Muscle of leg (tissue), 11 donors: ENCODE data around the gene KRTAP9-4. TPM values are rescaled to one million over a fixed set of nuclear protein-coding genes. Genes with fewer than 3 reads are reported as not detected.
"Not testable (repeated sequence)": the region's sequence is repeated elsewhere in the genome, so short reads cannot be mapped to it uniquely, and the experiment has no call there.

Experiments used
- DNase-seq: peaks from one replicate; pipeline ENCODE4 v3.0.0; 2013
- H3K27ac ChIP-seq: one replicate; pipeline ENCODE4 v1.5.1; 2013; ENCODE audit warnings: mild to moderate bottlenecking, low read length, control low read depth
- H3K27me3 ChIP-seq: one replicate; pipeline ENCODE4 v1.6.1; 2013; ENCODE audit warnings: low read length; ENCODE audit not compliant: control insufficient read depth, insufficient read depth
- H3K36me3 ChIP-seq: one replicate; pipeline ENCODE4 v1.6.1; 2013; ENCODE audit warnings: low read length; ENCODE audit not compliant: control insufficient read depth, insufficient read depth
- H3K4me1 ChIP-seq: one replicate; pipeline ENCODE4 v1.6.1; 2013; ENCODE audit warnings: low read length; ENCODE audit not compliant: control insufficient read depth, insufficient read depth
- H3K4me3 ChIP-seq: one replicate; pipeline ENCODE4 v1.5.1; 2013; ENCODE audit warnings: low read length, control low read depth
- H3K9me3 ChIP-seq: replicated peaks from 2 replicates; pipeline ENCODE4 v1.6.1; 2013; ENCODE audit warnings: low read depth, low read length; ENCODE audit not compliant: control insufficient read depth
- WGBS: methylation state at CpG from one replicate; pipeline ENCODE4 v1.1.5; 2013; ENCODE audit warnings: missing lambda C conversion rate; ENCODE audit not compliant: insufficient coverage; 5-methylcytosine and 5-hydroxymethylcytosine counted together
- polyA plus RNA-seq, 8 donors: library from polyadenylated mRNA; unstranded; fragments of 120-200 nt; gene quantifications; one replicate each; pipeline versions ENCODE4 v1.2.1 to v1.2.3, GENCODE V29; 2013; ENCODE audit warnings: inconsistent platforms in 1 of 8, low replicate concordance in 1 of 8; ENCODE audit not compliant: insufficient read length in 8 of 8, insufficient read depth in 1 of 8
- total RNA-seq: library from RNA; stranded (reverse); fragments of 120-200 nt; gene quantifications from one replicate; pipeline ENCODE4 v1.2.4, GENCODE V29; 2013

The KRTAP9-4 gene
- total and polyA plus RNA-seq, 9 donors, result not detected

GRCh38 chr17:41232399-41233105 lies 16.9 kb upstream of the KRTAP9-4 start, which contains the start of gene KRTAP9-3:
TSS of gene KRTAP9-3 (plus strand) at chr17:41232449. CDS start at chr17:41232502, 53 bp downstream.
- not testable (repeated sequence) for DNase-seq, H3K36me3 ChIP-seq, H3K4me1 ChIP-seq, H3K27me3 ChIP-seq, H3K27ac ChIP-seq, H3K4me3 ChIP-seq, H3K9me3 ChIP-seq
- WGBS, result 100% methylated on average over 1 of the region's 1 CpG

- 37% methylated on average over 2 of the region's 4 CpGs for WGBS
- H3K27ac ChIP-seq, result not testable (repeated sequence)
Measured at GRCh38 chr17:41237116-41237515, 12.4 kb upstream of the KRTAP9-4 start.

GRCh38 chr17:41237949-41238437 lies 11.5 kb upstream of the KRTAP9-4 start, which contains the start of gene KRTAP9-8:
TSS of gene KRTAP9-8 (plus strand) at chr17:41237999. CDS start at chr17:41238052, 53 bp downstream.
- H3K4me1 ChIP-seq, H3K27ac ChIP-seq, H3K36me3 ChIP-seq, H3K27me3 ChIP-seq, DNase-seq, H3K9me3 ChIP-seq, H3K4me3 ChIP-seq: not testable (repeated sequence)
- 17% methylated on average over 2 of the region's 3 CpGs for WGBS

More at GRCh38 chr17:41237116-41237515, 12.4 kb upstream of the KRTAP9-4 start:
- not testable (repeated sequence) for H3K27me3 ChIP-seq, H3K36me3 ChIP-seq, H3K9me3 ChIP-seq, DNase-seq, H3K4me1 ChIP-seq, H3K4me3 ChIP-seq

- H3K4me1 ChIP-seq, DNase-seq, H3K9me3 ChIP-seq, H3K4me3 ChIP-seq, H3K27me3 ChIP-seq, H3K36me3 ChIP-seq, H3K27ac ChIP-seq: not testable (repeated sequence)
- 83% methylated on average over 1 of the region's 2 CpGs for WGBS
Measured at GRCh38 chr17:41246995-41247787, 2.3 kb upstream of the KRTAP9-4 start.

- Histone ChIP-seq H3K36me3 (no peaks in the 10 kb centered on the region), H3K4me1 (no peaks in the 10 kb centered on the region), H3K27me3 (peaks cover 5% of the 10 kb centered on the region), H3K4me3 (no peak overlapping the region), H3K9me3 (no peaks in the 10 kb centered on the region), H3K27ac (no peak overlapping the region)
- no peak for DNase-seq
- 100% methylated on average over 1 of the region's 1 CpG for WGBS
Measured at GRCh38 chr17:41251261-41251660, 1.8 kb downstream of the KRTAP9-4 start.

GRCh38 chr17:41254861-41255260 lies 5.4 kb downstream of the KRTAP9-4 start:
- Histone ChIP-seq H3K4me1 (no peaks in the 10 kb centered on the region), H3K4me3 (no peak overlapping the region), H3K36me3 (no peaks in the 10 kb centered on the region), H3K9me3 (no peaks in the 10 kb centered on the region), H3K27me3 (peaks cover 5% of the 10 kb centered on the region), H3K27ac (no peak overlapping the region)
- DNase-seq, result no peak
- WGBS, result no CpG with 5 or more reads among the region's 1 CpG

GRCh38 chr17:41255381-41256290 lies 6.1 kb downstream of the KRTAP9-4 start, which contains the start of gene KRTAP9-9:
TSS of gene KRTAP9-9 (plus strand) at chr17:41255384.
- not testable (repeated sequence) for H3K27me3 ChIP-seq, DNase-seq, H3K36me3 ChIP-seq, H3K27ac ChIP-seq, H3K4me3 ChIP-seq, H3K4me1 ChIP-seq, H3K9me3 ChIP-seq
- WGBS, result 68% methylated on average over 5 of the region's 5 CpGs

- Histone ChIP-seq H3K27ac (no peak overlapping the region), H3K27me3 (peaks cover 5% of the 10 kb centered on the region), H3K9me3 (no peaks in the 10 kb centered on the region), H3K4me1 (no peaks in the 10 kb centered on the region), H3K4me3 (no peak overlapping the region), H3K36me3 (no peaks in the 10 kb centered on the region)
- DNase-seq, result no peak
- WGBS, result no CpG with 5 or more reads among the region's 1 CpG
Measured at GRCh38 chr17:41256291-41256685, 6.8 kb downstream of the KRTAP9-4 start.

GRCh38 chr17:41258406-41258805 lies 8.9 kb downstream of the KRTAP9-4 start:
- Histone ChIP-seq H3K4me3 (no peak overlapping the region), H3K27me3 (peaks cover 5% of the 10 kb centered on the region), H3K36me3 (no peaks in the 10 kb centered on the region), H3K9me3 (no peaks in the 10 kb centered on the region), H3K4me1 (no peaks in the 10 kb centered on the region), H3K27ac (no peak overlapping the region)
- no peak for DNase-seq
